Thoracic aorta (tissue), 2 donors: Measurements from ENCODE around the gene TRPM3. TPM values are rescaled to one million over a fixed set of nuclear protein-coding genes. Genes with fewer than 3 reads are reported as not detected.

Experiments used
- ATAC-seq: fragments of 150-250 bp; one replicate; pipeline ENCODE4 v1.8.0; 2017; ENCODE audit warnings: low read depth; ENCODE audit not compliant: insufficient number of reproducible peaks, low FRiP score
- DNase-seq: peaks from one replicate; pipeline ENCODE4 v3.0.0-alpha.2; 2020; ENCODE audit warnings: low spot score
- H3K27ac ChIP-seq, 2 donors: fragments of 200-600 bp; sonication (generic); 1 replicate in 1 of 2; 2 replicates in 1 of 2; pipeline ENCODE4 v1.5.1; 2016; ENCODE audit warnings: mild to moderate bottlenecking in 2 of 2, moderate library complexity in 2 of 2
- H3K27me3 ChIP-seq: fragments of 200-600 bp; sonication (generic); replicated peaks from 2 replicates; pipeline ENCODE4 v1.6.0; 2016; ENCODE audit warnings: mild to moderate bottlenecking; ENCODE audit not compliant: insufficient read depth
- H3K36me3 ChIP-seq: fragments of 200-600 bp; sonication (generic); one replicate; pipeline ENCODE4 v1.5.1; 2016
- H3K4me1 ChIP-seq, 2 donors: fragments of 200-600 bp; sonication (generic); 1 replicate in 1 of 2; 2 replicates in 1 of 2; pipeline versions ENCODE4 v1.5.1 to v1.6.0; 2016; ENCODE audit warnings: low read depth in 2 of 2, mild to moderate bottlenecking in 1 of 2; ENCODE audit not compliant: control insufficient read depth in 1 of 2
- H3K4me3 ChIP-seq: fragments of 200-600 bp; sonication (generic); 2 replicates; pipeline ENCODE4 v1.5.1; 2016; ENCODE audit warnings: mild to moderate bottlenecking
- H3K9me3 ChIP-seq: fragments of 200-600 bp; sonication (generic); 2 replicates; pipeline ENCODE4 v1.5.1; 2016
- CTCF ChIP-seq: fragments of 200-600 bp; sonication (generic); IDR thresholded peaks from one replicate; pipeline ENCODE4 v1.5.1; 2019; ENCODE audit warnings: antibody characterized with exemption
- total RNA-seq, 2 donors: library from RNA; depleted of rRNA; stranded (reverse); fragments of >200 nt; gene quantifications; one replicate each; pipeline versions ENCODE4 v1.1.0 to v1.2.3, GENCODE V29; 2016

Gene TRPM3
- total RNA-seq, 2 donors from 2014 or later: 2.1 to 5.0 TPM

DNA sequence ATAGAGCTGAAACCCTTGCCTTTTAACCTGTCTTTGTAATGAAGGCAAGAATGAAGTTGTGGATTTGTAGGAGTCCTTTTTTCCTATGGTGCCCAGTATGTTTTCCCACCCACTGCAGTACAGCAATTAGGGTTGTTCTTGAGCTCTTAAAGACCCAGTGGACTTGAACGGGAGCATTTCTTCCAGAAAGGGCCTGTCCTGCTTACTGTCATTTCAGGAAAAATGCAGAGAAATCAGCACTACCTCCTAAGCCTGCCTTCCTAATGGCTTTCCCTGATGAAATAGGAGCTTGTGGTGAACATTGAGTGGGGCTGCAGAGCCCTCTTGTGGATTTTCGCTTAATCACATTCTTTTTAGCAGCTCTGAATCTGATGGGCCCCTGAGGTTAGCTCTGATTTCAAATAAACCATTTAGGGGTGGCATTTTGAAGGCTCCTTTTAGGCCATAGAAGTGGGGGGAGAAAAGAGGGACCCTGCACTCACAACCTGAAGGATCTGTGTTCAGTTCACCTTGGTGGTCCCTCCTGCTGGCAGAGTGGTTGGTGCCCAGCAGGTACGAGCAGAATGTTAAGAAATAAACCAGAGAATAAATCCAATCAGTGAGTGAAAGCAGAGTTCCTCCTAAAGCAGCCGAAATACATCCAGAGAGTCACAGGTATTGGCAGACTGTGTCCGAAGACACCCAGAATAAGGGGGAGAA is 519.0 kb downstream of the TRPM3 start:
- Histone ChIP-seq H3K9me3 (no peaks in the 10 kb centered on the region), H3K27ac (peak overlapping the region; percentile 90 to 97), H3K4me1 (peaks cover 14 to 30% of the 10 kb centered on the region in 2 donors), H3K4me3 (peak overlapping the region; percentile 43), H3K36me3 (no peaks in the 10 kb centered on the region), H3K27me3 (no peaks in the 10 kb centered on the region)
- ATAC-seq (peak; percentile 53), DNase-seq (no peak)
- TF ChIP-seq CTCF: peak; percentile 72

GRCh38 chr9:70601000-70601951 is 520.1 kb downstream of the TRPM3 start:
- Histone ChIP-seq H3K27ac (peak overlapping the region; percentile 90 to 97), H3K27me3 (no peaks in the 10 kb centered on the region), H3K36me3 (no peaks in the 10 kb centered on the region), H3K4me3 (peak overlapping the region; percentile 46), H3K9me3 (no peaks in the 10 kb centered on the region), H3K4me1 (peaks cover 14 to 30% of the 10 kb centered on the region in 2 donors)
- DNase-seq (peak; percentile 86), ATAC-seq (peak; percentile 82)
- TF ChIP-seq CTCF: no peak

DNA sequence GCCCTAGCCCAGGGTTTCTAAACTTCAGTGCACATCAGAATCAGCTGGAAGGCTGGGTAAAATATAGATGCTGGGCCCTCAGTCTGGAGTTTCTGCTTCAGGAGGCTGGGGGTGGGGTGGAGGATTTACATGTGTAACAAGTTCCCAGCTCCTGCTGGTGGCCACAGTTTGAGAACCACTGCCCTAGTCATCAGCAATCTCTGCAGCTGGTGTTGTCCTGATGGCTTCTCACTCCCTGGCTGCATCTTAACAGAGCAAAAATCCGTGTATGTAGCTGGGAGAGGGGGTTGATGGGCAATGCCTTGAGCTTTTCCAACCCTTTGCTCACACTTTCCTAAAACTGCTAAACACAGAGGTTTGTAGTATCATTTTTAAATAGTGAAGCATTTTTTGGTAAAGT is 520.9 kb downstream of the TRPM3 start:
- H3K9me3 ChIP-seq: no peaks in the 10 kb centered on the region
- DNase-seq (no peak), ATAC-seq (no peak)
- peak overlapping the region; percentile 90 to 97 for H3K27ac ChIP-seq
- no peaks in the 10 kb centered on the region for H3K27me3 ChIP-seq
- peak overlapping the region; percentile 46 for H3K4me3 ChIP-seq
- H3K4me1 ChIP-seq: peaks cover 14 to 30% of the 10 kb centered on the region in 2 donors
- no peak for TF ChIP-seq CTCF
- no peaks in the 10 kb centered on the region for H3K36me3 ChIP-seq

DNA sequence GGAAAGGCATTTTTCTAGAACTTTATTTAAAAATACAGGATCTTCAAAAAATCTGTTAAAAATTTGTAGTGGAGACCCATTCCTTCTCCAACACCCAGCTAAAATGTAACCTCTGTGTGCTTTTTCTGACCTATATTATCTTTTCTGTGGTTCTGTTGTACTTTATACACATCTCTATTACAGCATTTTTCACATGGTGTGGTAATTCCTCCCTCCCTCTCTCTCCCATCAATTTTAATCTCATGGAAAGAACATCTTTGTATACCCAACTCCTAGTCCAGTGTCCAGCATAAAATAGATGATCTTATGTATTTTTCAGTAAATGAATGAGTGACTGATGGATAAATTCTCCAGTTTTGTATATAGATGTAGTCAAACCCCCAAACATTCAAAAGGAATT is 523.5 kb downstream of the TRPM3 start:
- Histone ChIP-seq H3K4me1 (peaks cover 16 to 30% of the 10 kb centered on the region in 2 donors), H3K27ac (no peak overlapping the region), H3K4me3 (no peak overlapping the region), H3K27me3 (no peaks in the 10 kb centered on the region), H3K9me3 (no peaks in the 10 kb centered on the region), H3K36me3 (no peaks in the 10 kb centered on the region)
- no peak for TF ChIP-seq CTCF
- DNase-seq: no peak
- ATAC-seq: no peak

DNA sequence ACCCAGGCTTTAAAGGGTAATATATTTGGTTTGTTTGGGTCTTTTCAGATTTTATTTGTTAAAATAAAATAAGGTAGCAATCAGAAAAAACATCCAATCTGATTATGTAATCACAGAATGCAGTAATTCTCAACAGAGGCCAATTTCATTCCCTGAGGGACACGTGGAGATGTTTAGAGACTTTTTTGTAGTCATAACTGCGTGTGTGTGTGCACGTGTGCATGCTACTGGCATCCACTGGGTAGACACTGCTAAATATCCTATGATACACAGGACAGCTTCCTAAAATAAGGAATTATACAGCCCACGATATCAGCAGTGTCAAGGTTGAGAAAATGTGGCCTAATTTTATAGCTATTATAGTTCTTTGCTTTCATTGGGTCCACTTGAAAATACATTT is 526.2 kb downstream of the TRPM3 start:
- Histone ChIP-seq H3K4me1 (peaks cover 14 to 19% of the 10 kb centered on the region in 2 donors), H3K27me3 (no peaks in the 10 kb centered on the region), H3K27ac (peak overlapping the region in 1 of 2 donors; percentile 18), H3K36me3 (no peaks in the 10 kb centered on the region), H3K4me3 (no peak overlapping the region), H3K9me3 (no peaks in the 10 kb centered on the region)
- DNase-seq (no peak), ATAC-seq (peak; percentile 13)
- TF ChIP-seq CTCF: no peak
